Neuronal stem cell (in vitro differentiated cells): ENCODE results near the gene EIF2S1.

Experiments used
- DNase-seq: peaks from one replicate; pipeline ENCODE4 v3.0.0-alpha.2; 2013; ENCODE audit warnings: low spot score
- H2AFZ ChIP-seq: one replicate; pipeline ENCODE4 v1.6.1; 2013; ENCODE audit warnings: mild to moderate bottlenecking, low read length, inconsistent platforms
- H2AK5ac ChIP-seq: 2 replicates; pipeline ENCODE4 v1.6.1; 2013; ENCODE audit warnings: low read depth, mild to moderate bottlenecking, inconsistent platforms, low read length, moderate library complexity, mixed read lengths
- H2BK120ac ChIP-seq: 2 replicates; pipeline ENCODE4 v1.6.1; 2013; ENCODE audit warnings: low read depth, mild to moderate bottlenecking, inconsistent platforms, low read length, moderate library complexity, mixed read lengths
- H2BK12ac ChIP-seq: one replicate; pipeline ENCODE4 v1.6.1; 2013; ENCODE audit warnings: low read length, inconsistent platforms
- H2BK15ac ChIP-seq: 2 replicates; pipeline ENCODE4 v1.6.1; 2013; ENCODE audit warnings: mild to moderate bottlenecking, low read length, inconsistent platforms, mixed read lengths
- H2BK5ac ChIP-seq: one replicate; pipeline ENCODE4 v1.6.1; 2013; ENCODE audit warnings: inconsistent platforms, mild to moderate bottlenecking, low read length, moderate library complexity
- H3K14ac ChIP-seq: one replicate; pipeline ENCODE4 v1.6.1; 2013; ENCODE audit warnings: low read length, inconsistent platforms
- H3K18ac ChIP-seq: 2 replicates; pipeline ENCODE4 v1.6.1; 2013; ENCODE audit warnings: low read length, inconsistent platforms
- H3K23ac ChIP-seq: 2 replicates; pipeline ENCODE4 v1.6.1; 2013; ENCODE audit warnings: low read depth, mild to moderate bottlenecking, mixed read lengths, low read length, inconsistent platforms; ENCODE audit not compliant: poor library complexity
- H3K27ac ChIP-seq: replicated peaks from 3 replicates; pipeline ENCODE4 v1.5.1; 2013; ENCODE audit warnings: low read length, inconsistent platforms
- H3K27me3 ChIP-seq, 3 experiments: 2 replicates each; pipeline ENCODE4 v1.6.1; 2013; ENCODE audit warnings: low read length in 3 of 3, mild to moderate bottlenecking in 2 of 3, inconsistent platforms in 1 of 3, low read depth in 1 of 3, mixed read lengths in 1 of 3, moderate library complexity in 1 of 3; ENCODE audit not compliant: control insufficient read depth in 3 of 3, insufficient read depth in 3 of 3
- H3K36me3 ChIP-seq, 2 donors: replicated peaks in 1 of 2; 2 replicates each; pipeline ENCODE4 v1.6.1; 2013; ENCODE audit warnings: low read length in 2 of 2; ENCODE audit not compliant: control insufficient read depth in 2 of 2, insufficient read depth in 2 of 2
- H3K4ac ChIP-seq: 2 replicates; pipeline ENCODE4 v1.6.1; 2013; ENCODE audit warnings: inconsistent platforms, mild to moderate bottlenecking, low read length, moderate library complexity
- H3K4me1 ChIP-seq, 2 donors: 1 replicate in 1 of 2; 2 replicates in 1 of 2; pipeline ENCODE4 v1.6.1; 2013; ENCODE audit warnings: low read length in 2 of 2, low read depth in 1 of 2; ENCODE audit not compliant: control insufficient read depth in 2 of 2, insufficient read depth in 1 of 2
- H3K4me2 ChIP-seq: one replicate; pipeline ENCODE4 v1.6.1; 2013; ENCODE audit warnings: mild to moderate bottlenecking, low read length, inconsistent platforms; ENCODE audit not compliant: insufficient read depth, poor library complexity, severe bottlenecking
- H3K4me3 ChIP-seq, 2 donors: 2 replicates each; pipeline ENCODE4 v1.5.1; 2013; ENCODE audit warnings: low read length in 2 of 2, mild to moderate bottlenecking in 2 of 2, inconsistent platforms in 1 of 2, moderate library complexity in 1 of 2
- H3K79me1 ChIP-seq: one replicate; pipeline ENCODE4 v1.6.1; 2013; ENCODE audit warnings: low read depth, mild to moderate bottlenecking, inconsistent platforms, low read length, moderate library complexity
- H3K9ac ChIP-seq: one replicate; pipeline ENCODE4 v1.6.1; 2013; ENCODE audit warnings: mild to moderate bottlenecking, low read depth, low read length, inconsistent platforms; ENCODE audit not compliant: poor library complexity
- H3K9me3 ChIP-seq, 2 donors: replicated peaks in 1 of 2; 2 replicates each; pipeline versions ENCODE3 to v1.6.1; 2013; ENCODE audit warnings: low read length in 2 of 2, mild to moderate bottlenecking in 2 of 2, inconsistent platforms in 1 of 2, low read depth in 1 of 2, mixed read lengths in 1 of 2, moderate library complexity in 1 of 2; ENCODE audit not compliant: control insufficient read depth in 2 of 2, insufficient read depth in 1 of 2
- H4K8ac ChIP-seq: one replicate; pipeline ENCODE4 v1.6.1; 2013; ENCODE audit warnings: low read depth, mild to moderate bottlenecking, inconsistent platforms, low read length, moderate library complexity
- H4K91ac ChIP-seq: one replicate; pipeline ENCODE4 v1.6.1; 2013; ENCODE audit warnings: low read length, low read depth, mild to moderate bottlenecking, inconsistent platforms; ENCODE audit not compliant: poor library complexity
- WGBS, 2 donors: extraction: QIAGEN DNeasy Blood & Tissue Kit; methylation state at CpG; one replicate each; pipeline ENCODE4 v1.1.7; 2013; ENCODE audit warnings: missing lambda C conversion rate in 2 of 2, mixed read lengths in 1 of 2; ENCODE audit not compliant: insufficient read length in 2 of 2, insufficient replicate concordance in 1 of 2; ENCODE audit errors: extremely low coverage in 2 of 2; 5-methylcytosine and 5-hydroxymethylcytosine counted together

EIF2S1 gene

GRCh38 chr14:67352055-67352454 is 8.1 kb upstream of the EIF2S1 start:
- Histone ChIP-seq H3K4me3 (no peak overlapping the region), H3K4ac (no peak overlapping the region), H3K9me3 (no peaks in the 10 kb centered on the region), H3K9ac (no peak overlapping the region), H4K8ac (no peak overlapping the region), H3K4me1 (no peaks in the 10 kb centered on the region), H3K23ac (no peak overlapping the region), H2BK5ac (no peak overlapping the region), H4K91ac (no peak overlapping the region), H3K36me3 (peaks cover 3 to 75% of the 10 kb centered on the region in 2 donors), H2AFZ (no peak overlapping the region), H2BK12ac (no peak overlapping the region), H3K27me3 (no peaks in the 10 kb centered on the region), H2BK120ac (no peak overlapping the region), H3K27ac (no peak overlapping the region), H2AK5ac (no peak overlapping the region), H3K4me2 (no peak overlapping the region), H2BK15ac (no peak overlapping the region), H3K18ac (no peak overlapping the region), H3K14ac (no peak overlapping the region), H3K79me1 (no peaks in the 10 kb centered on the region)
- DNase-seq: no peak
- WGBS, 2 donors: no CpG with 5 or more reads among the region's 5 CpGs

- no CpG with 5 or more reads among the region's 4 CpGs for WGBS, 2 donors
- peak overlapping the region in 1 of 2 donors; percentile 62 for H3K4me3 ChIP-seq
These were observed 2.8 kb upstream of the EIF2S1 start for GRCh38 chr14:67357186-67357968.

GRCh38 chr14:67357969-67358354 is 2.2 kb upstream of the EIF2S1 start:
- no peak overlapping the region for H3K4me2 ChIP-seq
- peaks cover 0 to 37% of the 10 kb centered on the region in 2 donors for H3K36me3 ChIP-seq
- no peak overlapping the region for H2BK15ac ChIP-seq
- no peak overlapping the region for H2BK5ac ChIP-seq
- no peak overlapping the region for H2BK120ac ChIP-seq
- peak overlapping the region in 1 of 2 donors; percentile 62 for H3K4me3 ChIP-seq
- H3K4me1 ChIP-seq: peaks cover 4 to 17% of the 10 kb centered on the region in 2 donors
- H4K91ac ChIP-seq: no peak overlapping the region
- no peak overlapping the region for H2AFZ ChIP-seq
- no peaks in the 10 kb centered on the region for H3K27me3 ChIP-seq
- no peak overlapping the region for H2AK5ac ChIP-seq
- H3K18ac ChIP-seq: no peak overlapping the region
- no CpG with 5 or more reads among the region's 9 CpGs for WGBS, 2 donors
- no peak overlapping the region for H2BK12ac ChIP-seq
- H3K14ac ChIP-seq: no peak overlapping the region
- peaks cover 2% of the 10 kb centered on the region for H3K79me1 ChIP-seq
- H3K4ac ChIP-seq: no peak overlapping the region
- no peak overlapping the region for H3K9ac ChIP-seq
- H3K9me3 ChIP-seq: no peaks in the 10 kb centered on the region
- H3K27ac ChIP-seq: no peak overlapping the region
- no peak overlapping the region for H4K8ac ChIP-seq
- no peak for DNase-seq
- H3K23ac ChIP-seq: no peak overlapping the region

More at GRCh38 chr14:67357186-67357968, 2.8 kb upstream of the EIF2S1 start:
- H2BK12ac ChIP-seq: no peak overlapping the region
- H3K18ac ChIP-seq: no peak overlapping the region
- H3K27me3 ChIP-seq: no peaks in the 10 kb centered on the region
- DNase-seq: no peak
- no peaks in the 10 kb centered on the region for H3K9me3 ChIP-seq
- H3K14ac ChIP-seq: no peak overlapping the region
- H2AFZ ChIP-seq: no peak overlapping the region
- no peak overlapping the region for H3K9ac ChIP-seq
- no peak overlapping the region for H3K4ac ChIP-seq
- no peak overlapping the region for H4K91ac ChIP-seq
- no peak overlapping the region for H4K8ac ChIP-seq
- no peak overlapping the region for H2BK5ac ChIP-seq
- no peak overlapping the region for H3K4me2 ChIP-seq
- H3K79me1 ChIP-seq: peaks cover 2% of the 10 kb centered on the region
- peaks cover 0 to 37% of the 10 kb centered on the region in 2 donors for H3K36me3 ChIP-seq
- H2BK120ac ChIP-seq: no peak overlapping the region
- H2AK5ac ChIP-seq: no peak overlapping the region
- no peak overlapping the region for H2BK15ac ChIP-seq
- H3K27ac ChIP-seq: no peak overlapping the region
- H3K23ac ChIP-seq: no peak overlapping the region
- peaks cover 4 to 17% of the 10 kb centered on the region in 2 donors for H3K4me1 ChIP-seq

GRCh38 chr14:67358924-67359774 is 979 bp upstream of the EIF2S1 start:
- H3K27me3 ChIP-seq: no peaks in the 10 kb centered on the region
- H3K27ac ChIP-seq: no peak overlapping the region
- no peak overlapping the region for H2BK15ac ChIP-seq
- no peak overlapping the region for H2AK5ac ChIP-seq
- H3K4me2 ChIP-seq: peak overlapping the region; percentile 89
- no peak overlapping the region for H3K23ac ChIP-seq
- no peak overlapping the region for H3K14ac ChIP-seq
- no peak overlapping the region for H4K91ac ChIP-seq
- no peak overlapping the region for H3K18ac ChIP-seq
- H3K4ac ChIP-seq: no peak overlapping the region
- H2BK5ac ChIP-seq: no peak overlapping the region
- H3K9me3 ChIP-seq: no peaks in the 10 kb centered on the region
- WGBS, 2 donors: no CpG with 5 or more reads among the region's 38 CpGs
- DNase-seq: peak; percentile 6
- H4K8ac ChIP-seq: no peak overlapping the region
- H3K4me3 ChIP-seq: peak overlapping the region; percentile 62 to 95
- peaks cover 0 to 40% of the 10 kb centered on the region in 2 donors for H3K36me3 ChIP-seq
- H3K79me1 ChIP-seq: peaks cover 2% of the 10 kb centered on the region
- H3K9ac ChIP-seq: peak overlapping the region; percentile 15
- peaks cover 4 to 17% of the 10 kb centered on the region in 2 donors for H3K4me1 ChIP-seq
- H2BK12ac ChIP-seq: no peak overlapping the region
- H2AFZ ChIP-seq: peak overlapping the region; percentile 88
- H2BK120ac ChIP-seq: no peak overlapping the region
